Activated naive CD4-positive, alpha-beta T cell treated with anti-CD3 and anti-CD28 coated beads, Interleukin-2, amount 10 ng/mL, durations not matched to agents 7 days and 5 days (primary cell): ENCODE results near the gene NELL1.
"Not testable (repeated sequence)": the region's sequence is repeated elsewhere in the genome, so short reads cannot be mapped to it uniquely, and the experiment has no call there.

Experiments used
- CTCF ChIA-PET: fragments of 350-600 bp; sonication (Branson Sonifier 250); formaldehyde crosslinking; loops from one replicate; lab custom pipeline; 2021; ENCODE audit warnings: antibody characterized with exemption; lab: Charles Lee
- DNase-seq: peaks from one replicate; pipeline ENCODE4 v3.0.0-alpha.2; 2020
- H3K27ac Mint-ChIP-seq: one replicate; pipeline ENCODE4 v1.8.0; 2021; ENCODE audit warnings: mild to moderate bottlenecking, moderate library complexity, mixed read lengths
- H3K27me3 Mint-ChIP-seq: one replicate; pipeline ENCODE4 v1.8.0; 2021; ENCODE audit warnings: mild to moderate bottlenecking, mixed read lengths
- H3K36me3 Mint-ChIP-seq: one replicate; pipeline ENCODE4 v1.8.0; 2021; ENCODE audit warnings: mixed read lengths
- H3K4me1 Mint-ChIP-seq: one replicate; pipeline ENCODE4 v1.8.0; 2021; ENCODE audit warnings: mixed read lengths
- H3K4me3 Mint-ChIP-seq: one replicate; pipeline ENCODE4 v1.8.0; 2021; ENCODE audit warnings: mild to moderate bottlenecking, moderate library complexity, mixed read lengths
- H3K9me3 Mint-ChIP-seq: one replicate; pipeline ENCODE4 v1.8.0; 2021; ENCODE audit warnings: mixed read lengths

Gene NELL1

GRCh38 chr11:20844216-20844615, 174.8 kb downstream of the NELL1 start:
- Mint-ChIP-seq H3K4me3 (no peak overlapping the region), H3K36me3 (no peaks in the 10 kb centered on the region), H3K27ac (no peak overlapping the region), H3K9me3 (peaks cover under 1% of the 10 kb centered on the region), H3K4me1 (no peaks in the 10 kb centered on the region), H3K27me3 (no peaks in the 10 kb centered on the region)
- CTCF ChIA-PET = no interaction called here
- DNase-seq = no peak

DNA sequence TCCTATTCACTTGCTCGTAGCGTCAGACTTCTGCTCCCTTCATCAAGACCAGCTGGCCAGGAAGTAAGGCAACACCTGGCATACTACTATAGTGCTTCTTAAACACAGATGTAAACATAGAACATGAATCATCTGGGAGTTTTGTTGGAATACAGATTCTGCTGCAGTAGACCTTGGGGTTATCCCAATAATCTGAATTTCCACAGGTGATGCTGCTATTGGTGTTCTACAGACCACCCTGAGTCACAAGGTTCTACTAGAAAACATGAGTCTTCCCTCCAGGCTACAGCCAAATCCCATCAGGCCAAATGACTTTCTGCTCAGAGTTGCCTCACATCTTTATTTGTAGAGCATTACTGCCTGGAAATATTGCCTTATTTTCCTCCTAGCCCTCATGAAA, 175.2 kb downstream of the NELL1 start:
- no peak for DNase-seq
- Mint-ChIP-seq H3K27ac (no peak overlapping the region), H3K9me3 (peaks cover 2% of the 10 kb centered on the region), H3K27me3 (no peaks in the 10 kb centered on the region), H3K36me3 (no peaks in the 10 kb centered on the region), H3K4me3 (no peak overlapping the region), H3K4me1 (no peaks in the 10 kb centered on the region)
- CTCF ChIA-PET = no interaction called here

DNA sequence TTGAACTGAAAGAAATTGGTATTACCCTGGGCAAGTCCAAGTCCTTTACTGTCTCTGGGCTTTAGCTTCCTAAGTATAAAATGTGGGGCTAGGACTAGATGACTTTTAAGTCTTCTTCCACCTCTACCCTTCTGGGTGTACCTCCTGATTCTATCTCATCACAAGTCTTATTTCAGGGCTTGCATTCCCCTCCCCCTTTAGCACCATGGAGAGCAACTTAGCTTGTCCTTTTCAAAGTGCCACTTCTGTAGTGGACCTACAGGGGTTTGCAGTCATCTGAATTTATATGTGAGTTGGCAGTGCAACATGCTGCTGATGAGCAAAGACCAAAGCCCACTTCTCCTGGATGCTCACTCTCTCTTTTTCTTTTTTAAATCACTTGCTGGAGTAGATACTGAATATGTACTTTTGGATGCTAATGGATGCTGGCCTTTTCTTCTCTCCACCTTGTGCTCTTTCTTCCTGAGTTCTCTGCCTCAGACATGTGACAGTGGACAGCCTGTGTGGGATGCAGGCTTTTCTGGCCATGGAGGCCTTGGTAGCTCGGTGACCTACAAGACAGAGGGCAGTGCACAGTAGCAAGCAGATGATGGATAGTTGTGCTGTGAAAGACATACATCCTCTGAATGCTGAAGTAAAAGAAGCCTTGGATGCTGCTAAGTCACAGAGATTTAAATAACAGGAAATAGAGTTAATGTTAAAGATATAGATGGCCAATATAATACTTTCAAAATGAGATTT, 185.0 kb downstream of the NELL1 start:
- Mint-ChIP-seq H3K27ac (no peak overlapping the region), H3K9me3 (no peaks in the 10 kb centered on the region), H3K36me3 (no peaks in the 10 kb centered on the region), H3K27me3 (no peaks in the 10 kb centered on the region), H3K4me1 (no peaks in the 10 kb centered on the region), H3K4me3 (no peak overlapping the region)
- no peak for DNase-seq
- CTCF ChIA-PET = no interaction called here

DNA sequence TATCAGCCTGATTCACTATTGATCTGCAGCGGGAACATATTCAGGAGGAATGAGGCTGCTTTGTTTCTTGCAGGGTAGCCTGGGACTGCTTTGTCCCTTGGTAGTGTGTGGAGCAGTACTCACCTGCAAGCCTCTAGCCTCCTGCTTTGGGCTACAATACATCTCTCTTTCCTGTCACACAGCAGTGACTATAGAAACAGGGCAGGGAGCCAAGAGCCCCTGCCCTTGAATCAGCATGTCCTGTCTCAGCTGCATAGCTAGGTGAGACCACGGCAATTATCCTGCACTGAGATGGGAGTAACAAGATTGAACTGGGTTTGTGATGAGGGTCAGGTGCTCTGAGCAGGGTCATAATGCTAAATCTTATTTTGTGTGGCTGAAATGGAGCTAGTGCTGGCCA, 191.9 kb downstream of the NELL1 start:
- Mint-ChIP-seq H3K9me3 (peaks cover 3% of the 10 kb centered on the region), H3K27me3 (no peaks in the 10 kb centered on the region), H3K4me1 (no peaks in the 10 kb centered on the region), H3K27ac (no peak overlapping the region), H3K36me3 (no peaks in the 10 kb centered on the region), H3K4me3 (no peak overlapping the region)
- CTCF ChIA-PET = no interaction called here
- no peak for DNase-seq

DNA sequence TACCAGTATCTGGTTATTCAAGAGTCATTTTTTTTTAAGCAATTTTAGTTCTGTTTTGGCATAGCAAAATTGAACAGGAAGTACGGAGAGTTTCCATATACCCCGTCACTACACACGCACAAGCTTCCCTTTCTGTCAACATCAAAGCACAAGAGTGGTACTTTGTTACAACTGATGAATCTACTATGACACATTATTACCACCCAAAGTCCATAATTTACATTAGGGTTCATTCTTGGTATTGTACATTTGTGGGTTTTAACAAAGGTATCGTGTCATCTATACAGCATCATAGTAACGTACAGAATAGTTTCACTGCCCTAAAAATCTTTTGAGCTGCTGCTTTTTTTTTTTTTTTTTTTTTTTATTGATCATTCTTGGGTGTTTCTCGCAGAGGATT, 192.9 kb downstream of the NELL1 start:
- H3K36me3 Mint-ChIP-seq, H3K27ac Mint-ChIP-seq, DNase-seq, H3K4me1 Mint-ChIP-seq, H3K4me3 Mint-ChIP-seq, CTCF ChIA-PET, H3K9me3 Mint-ChIP-seq, H3K27me3 Mint-ChIP-seq: not testable (repeated sequence)

DNA sequence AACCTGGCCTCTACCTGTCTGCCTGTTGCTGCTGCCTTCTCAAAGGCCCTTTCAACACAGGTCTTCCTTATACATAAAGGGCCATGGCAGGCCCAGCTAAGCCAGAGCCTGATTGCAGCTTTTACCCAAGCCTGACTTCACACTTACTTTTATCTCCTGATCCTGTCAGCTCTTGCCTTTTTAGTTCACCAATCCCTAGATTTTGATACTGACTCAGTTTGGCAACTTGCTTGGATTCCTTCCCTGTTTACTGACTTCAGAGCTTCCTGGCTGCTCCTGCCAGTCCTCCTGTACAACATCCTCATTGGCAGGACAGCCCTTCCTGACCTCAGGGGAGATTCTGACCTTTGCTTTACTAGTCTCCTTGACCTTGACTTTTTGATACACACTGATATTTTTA, 195.2 kb downstream of the NELL1 start:
- Mint-ChIP-seq H3K4me3 (no peak overlapping the region), H3K4me1 (no peaks in the 10 kb centered on the region), H3K27me3 (no peaks in the 10 kb centered on the region), H3K36me3 (no peaks in the 10 kb centered on the region), H3K27ac (no peak overlapping the region), H3K9me3 (peaks cover 3% of the 10 kb centered on the region)
- no peak for DNase-seq
- CTCF ChIA-PET = no interaction called here

GRCh38 chr11:20865161-20865560, 195.8 kb downstream of the NELL1 start:
- Mint-ChIP-seq H3K27ac (no peak overlapping the region), H3K9me3 (peaks cover 3% of the 10 kb centered on the region), H3K4me3 (no peak overlapping the region), H3K36me3 (no peaks in the 10 kb centered on the region), H3K27me3 (no peaks in the 10 kb centered on the region), H3K4me1 (no peaks in the 10 kb centered on the region)
- no peak for DNase-seq
- CTCF ChIA-PET = no interaction called here

DNA sequence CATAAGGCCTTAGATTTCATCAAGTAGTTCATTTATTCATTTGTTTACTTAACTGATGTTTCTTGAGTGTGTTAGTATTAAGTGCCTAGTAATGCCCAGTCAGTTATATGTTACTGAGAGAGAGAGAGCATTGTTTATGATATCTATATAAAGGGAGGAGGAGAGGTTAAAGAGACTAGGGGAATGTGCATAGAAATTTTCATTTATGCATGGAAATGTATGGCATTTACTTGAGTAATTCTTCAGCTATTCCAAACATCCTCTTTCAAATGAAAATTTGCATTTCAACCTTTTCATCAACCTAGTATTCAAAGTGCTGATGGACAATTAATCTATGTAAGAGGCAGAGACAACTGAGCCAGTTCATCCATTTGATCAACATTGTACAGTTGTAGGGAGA, 199.7 kb downstream of the NELL1 start:
- no peaks in the 10 kb centered on the region for H3K4me1 Mint-ChIP-seq
- no peak for DNase-seq
- CTCF ChIA-PET = no interaction called here
- H3K27me3 Mint-ChIP-seq = no peaks in the 10 kb centered on the region
- no peak overlapping the region for H3K4me3 Mint-ChIP-seq
- no peak overlapping the region for H3K27ac Mint-ChIP-seq
- H3K9me3 Mint-ChIP-seq = peaks cover 3% of the 10 kb centered on the region
- no peaks in the 10 kb centered on the region for H3K36me3 Mint-ChIP-seq

DNA sequence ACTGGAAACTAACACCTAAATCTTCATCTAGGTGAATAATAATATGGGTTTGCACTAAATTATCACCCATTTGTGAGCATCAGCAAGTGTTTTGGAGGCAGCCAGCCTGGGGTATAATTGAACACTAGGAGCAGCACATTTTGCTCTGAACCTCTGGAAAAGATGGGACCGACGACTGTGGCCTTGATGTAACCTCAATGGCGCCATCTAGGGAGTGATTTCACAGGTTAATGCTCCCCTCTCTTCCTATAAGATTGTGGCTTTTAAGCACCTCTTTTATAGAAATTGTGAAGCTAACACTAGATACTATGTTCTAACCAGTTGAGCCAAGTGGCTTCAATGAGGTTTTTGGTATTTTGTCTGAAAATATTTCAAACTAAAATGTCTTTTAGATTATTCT, 203.7 kb downstream of the NELL1 start:
- Mint-ChIP-seq H3K27me3 (no peaks in the 10 kb centered on the region), H3K4me3 (no peak overlapping the region), H3K27ac (no peak overlapping the region), H3K36me3 (no peaks in the 10 kb centered on the region), H3K4me1 (no peaks in the 10 kb centered on the region), H3K9me3 (peaks cover 3% of the 10 kb centered on the region)
- CTCF ChIA-PET = no interaction called here
- no peak for DNase-seq

DNA sequence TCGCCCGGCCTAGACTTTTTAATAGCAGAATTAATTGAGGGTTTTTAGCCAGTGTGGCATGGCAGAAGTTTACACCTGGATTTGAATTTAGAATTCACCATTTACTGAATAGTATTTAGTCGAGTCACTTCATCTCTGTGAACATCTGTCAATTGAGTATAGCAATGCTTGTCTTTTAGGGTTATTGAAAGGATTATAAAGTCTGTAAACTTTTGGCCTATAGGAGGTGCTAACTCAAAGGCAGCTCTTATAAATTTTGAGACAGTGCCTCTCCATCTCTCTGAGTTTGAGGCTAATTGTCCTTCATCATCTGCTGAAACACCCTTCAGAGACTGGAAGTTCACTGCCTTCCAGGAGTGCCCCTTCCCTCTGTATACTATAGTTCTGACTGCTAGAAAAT, 205.0 kb downstream of the NELL1 start:
- H3K36me3 Mint-ChIP-seq = no peaks in the 10 kb centered on the region
- H3K4me1 Mint-ChIP-seq = no peaks in the 10 kb centered on the region

DNA sequence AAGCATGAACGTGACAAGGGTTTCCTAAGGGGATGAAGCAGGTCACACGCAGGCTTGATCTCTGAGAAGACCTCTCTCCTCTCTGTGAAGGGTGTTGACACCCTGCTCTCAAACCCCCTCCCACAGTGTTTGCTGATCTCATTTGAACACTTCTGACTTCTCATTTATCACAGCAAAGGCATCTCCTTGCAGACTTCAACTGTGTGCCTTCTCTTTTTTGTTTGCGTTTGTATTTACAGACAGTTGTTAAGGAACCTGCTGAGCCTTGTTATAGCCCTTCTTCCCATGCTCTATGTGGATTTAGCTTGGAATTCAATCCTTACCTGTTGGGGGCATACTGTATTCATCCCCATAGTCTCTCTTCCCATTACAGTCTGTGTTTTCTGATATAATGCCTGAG, 206.5 kb downstream of the NELL1 start:
- Mint-ChIP-seq H3K27ac (no peak overlapping the region), H3K9me3 (peaks cover 3% of the 10 kb centered on the region), H3K4me1 (no peaks in the 10 kb centered on the region), H3K36me3 (no peaks in the 10 kb centered on the region), H3K27me3 (no peaks in the 10 kb centered on the region), H3K4me3 (no peak overlapping the region)
- CTCF ChIA-PET = no interaction called here
- DNase-seq = no peak

More for the DNA sequence above, 205.0 kb downstream of the NELL1 start:
- H3K9me3 Mint-ChIP-seq = peaks cover 3% of the 10 kb centered on the region
- DNase-seq = no peak
- CTCF ChIA-PET = no interaction called here
- H3K27me3 Mint-ChIP-seq = no peaks in the 10 kb centered on the region
- no peak overlapping the region for H3K4me3 Mint-ChIP-seq
- no peak overlapping the region for H3K27ac Mint-ChIP-seq

DNA sequence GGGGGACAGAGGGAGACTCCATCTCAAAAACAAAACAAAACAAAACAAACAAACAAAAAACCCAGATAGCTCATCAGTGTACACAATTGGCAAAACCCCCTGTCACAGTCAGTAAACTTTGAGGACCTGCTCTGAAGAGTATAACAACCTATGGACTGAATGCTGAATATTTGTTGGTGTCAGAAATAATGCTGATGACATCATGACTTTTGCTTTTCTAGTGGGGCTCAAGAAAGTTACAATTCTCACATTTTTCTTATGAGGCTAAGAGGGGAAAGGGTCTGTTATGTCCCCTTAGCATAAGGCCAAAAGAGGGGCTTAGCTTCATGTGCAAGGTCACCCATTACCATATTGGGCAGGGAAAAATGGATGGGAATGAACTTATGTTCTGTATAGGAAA, 207.4 kb downstream of the NELL1 start:
- DNase-seq = no peak
- H3K27me3 Mint-ChIP-seq = no peaks in the 10 kb centered on the region
- H3K4me3 Mint-ChIP-seq = no peak overlapping the region
- CTCF ChIA-PET = no interaction called here
- H3K4me1 Mint-ChIP-seq = no peaks in the 10 kb centered on the region
- H3K9me3 Mint-ChIP-seq = peaks cover 3% of the 10 kb centered on the region
- no peaks in the 10 kb centered on the region for H3K36me3 Mint-ChIP-seq
- H3K27ac Mint-ChIP-seq = no peak overlapping the region

GRCh38 chr11:20880094-20880493, 210.7 kb downstream of the NELL1 start:
- Mint-ChIP-seq H3K36me3 (no peaks in the 10 kb centered on the region), H3K4me1 (no peaks in the 10 kb centered on the region), H3K27ac (no peak overlapping the region), H3K9me3 (no peaks in the 10 kb centered on the region), H3K4me3 (no peak overlapping the region), H3K27me3 (no peaks in the 10 kb centered on the region)
- DNase-seq = no peak
- CTCF ChIA-PET = no interaction called here

- Mint-ChIP-seq H3K27me3 (no peaks in the 10 kb centered on the region), H3K9me3 (no peaks in the 10 kb centered on the region), H3K4me1 (no peaks in the 10 kb centered on the region), H3K36me3 (no peaks in the 10 kb centered on the region), H3K27ac (no peak overlapping the region), H3K4me3 (no peak overlapping the region)
- no peak for DNase-seq
- CTCF ChIA-PET = no interaction called here
These were observed 212.1 kb downstream of the NELL1 start for GRCh38 chr11:20881328-20882079.

DNA sequence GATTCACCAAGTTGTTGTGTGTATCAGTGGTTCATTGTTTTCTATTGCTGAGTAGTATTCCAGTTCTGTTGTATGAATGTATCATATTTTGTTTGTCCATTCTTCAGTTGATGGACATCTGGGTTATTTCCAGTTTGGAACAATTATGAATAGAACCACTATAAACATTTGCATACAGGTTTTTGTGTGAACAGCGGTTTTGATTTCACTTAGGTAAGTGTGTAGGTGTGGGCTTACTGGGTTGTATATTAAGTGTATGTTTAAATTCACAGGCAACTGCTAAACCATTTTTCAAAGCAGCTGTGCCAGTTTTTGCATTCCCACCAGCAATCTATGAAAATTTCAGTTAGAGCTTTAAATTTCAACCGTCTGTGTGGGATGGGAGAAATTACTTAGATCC, 217.8 kb downstream of the NELL1 start:
- H3K27ac Mint-ChIP-seq = no peak overlapping the region
- no peak overlapping the region for H3K4me3 Mint-ChIP-seq
- H3K36me3 Mint-ChIP-seq = no peaks in the 10 kb centered on the region
- H3K9me3 Mint-ChIP-seq = peaks cover 8% of the 10 kb centered on the region
- no peaks in the 10 kb centered on the region for H3K4me1 Mint-ChIP-seq
- H3K27me3 Mint-ChIP-seq = no peaks in the 10 kb centered on the region
- DNase-seq = no peak
- CTCF ChIA-PET = no interaction called here
